MCF 10A (cell line): ENCODE results near the gene GNL1. TPM values are rescaled to one million over a fixed set of nuclear protein-coding genes. Genes with fewer than 3 reads are reported as not detected.

Source experiments
- Bru-seq: library from RNA; stranded (reverse); fragments of 400-500 nt; gene quantifications from one replicate; lab custom pipeline; 2021; lab: Mats Ljungman, UMichigan
- BruChase-seq, 2 experiments: library from RNA; stranded (reverse); fragments of 400-500 nt; gene quantifications; one replicate each; lab custom pipeline; 2021; lab: Mats Ljungman, UMichigan
- BruUV-seq: library from RNA; stranded (reverse); fragments of 400-500 nt; replicated peaks from 2 replicates; lab custom pipeline; 2021; lab: Mats Ljungman, UMichigan
- CTCF ChIA-PET: fragments of 300-600 bp; sonication (Branson Sonifier 250); formaldehyde crosslinking; extraction: SDS; loops from one replicate; lab custom pipeline; 2021; ENCODE audit warnings: antibody characterized with exemption, inconsistent platforms; lab: Yijun Ruan, JAX
- POLR2A ChIA-PET: fragments of 300-600, 350-650 bp; sonication (Branson Sonifier 250); formaldehyde crosslinking; extraction: SDS; loops from one replicate; lab custom pipeline; 2020; ENCODE audit warnings: antibody characterized with exemption, inconsistent platforms; lab: Yijun Ruan, JAX
- DNase-seq: peaks from one replicate; pipeline ENCODE4 v3.0.0-alpha.2; 2018; ENCODE audit not compliant: unreplicated experiment
- H3K27ac Mint-ChIP-seq: one replicate; pipeline ENCODE4 v1.8.0; 2022; ENCODE audit warnings: mild to moderate bottlenecking, low read depth, mixed read lengths; ENCODE audit not compliant: unreplicated experiment
- H3K27me3 Mint-ChIP-seq: one replicate; pipeline ENCODE4 v1.8.0; 2022; ENCODE audit warnings: mixed read lengths; ENCODE audit not compliant: insufficient read depth, unreplicated experiment
- H3K36me3 Mint-ChIP-seq: one replicate; pipeline ENCODE4 v1.8.0; 2022; ENCODE audit warnings: mild to moderate bottlenecking, moderate library complexity, mixed read lengths; ENCODE audit not compliant: insufficient read depth, unreplicated experiment
- H3K4me1 Mint-ChIP-seq: one replicate; pipeline ENCODE4 v1.8.0; 2022; ENCODE audit warnings: mixed read lengths; ENCODE audit not compliant: insufficient read depth, unreplicated experiment
- H3K4me3 Mint-ChIP-seq: one replicate; pipeline ENCODE4 v1.8.0; 2022; ENCODE audit warnings: mild to moderate bottlenecking, moderate library complexity, mixed read lengths; ENCODE audit not compliant: unreplicated experiment
- H3K9me3 Mint-ChIP-seq: one replicate; pipeline ENCODE4 v1.8.0; 2022; ENCODE audit warnings: mixed read lengths; ENCODE audit not compliant: unreplicated experiment
- intact Hi-C: fragments of 100-400 bp; cut with micrococcal nuclease; formaldehyde crosslinking; loops from 2 replicates; pipeline ENCODE4 v1.14.1; 2022
- long read RNA-seq: library from polyadenylated mRNA; stranded (forward); transcript quantifications from one replicate; pipeline ENCODE4 v2.0.0, GENCODE V29; 2022
- total RNA-seq: library from RNA; stranded (reverse); gene quantifications from 2 replicates; pipeline ENCODE4 v1.2.3, GENCODE V29; 2022
- TF ChIP-seq, protein P1 (sequence below): fragments of 200-600 bp; IDR thresholded peaks from one replicate; pipeline ENCODE4 v1.8.0; 2022; ENCODE audit warnings: antibody characterized with exemption, mild to moderate bottlenecking; ENCODE audit not compliant: unreplicated experiment

Gene GNL1, protein sequence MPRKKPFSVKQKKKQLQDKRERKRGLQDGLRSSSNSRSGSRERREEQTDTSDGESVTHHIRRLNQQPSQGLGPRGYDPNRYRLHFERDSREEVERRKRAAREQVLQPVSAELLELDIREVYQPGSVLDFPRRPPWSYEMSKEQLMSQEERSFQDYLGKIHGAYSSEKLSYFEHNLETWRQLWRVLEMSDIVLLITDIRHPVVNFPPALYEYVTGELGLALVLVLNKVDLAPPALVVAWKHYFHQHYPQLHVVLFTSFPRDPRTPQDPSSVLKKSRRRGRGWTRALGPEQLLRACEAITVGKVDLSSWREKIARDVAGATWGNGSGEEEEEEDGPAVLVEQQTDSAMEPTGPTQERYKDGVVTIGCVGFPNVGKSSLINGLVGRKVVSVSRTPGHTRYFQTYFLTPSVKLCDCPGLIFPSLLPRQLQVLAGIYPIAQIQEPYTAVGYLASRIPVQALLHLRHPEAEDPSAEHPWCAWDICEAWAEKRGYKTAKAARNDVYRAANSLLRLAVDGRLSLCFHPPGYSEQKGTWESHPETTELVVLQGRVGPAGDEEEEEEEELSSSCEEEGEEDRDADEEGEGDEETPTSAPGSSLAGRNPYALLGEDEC
- total RNA-seq (69.1 and 76.8 TPM in 2 replicates), Bru-seq, nascent RNA (percentile 75 among the genes with signal in this experiment), BruChase-seq, experiment 1, labeled RNA remaining after a 6-hour chase (percentile 90 among the genes with signal in this experiment), BruChase-seq, experiment 2, labeled RNA remaining after a 2-hour chase (percentile 83 among the genes with signal in this experiment)
- long read RNA-seq, full-length matches to known transcripts = 94 of 116 reads
- long read RNA-seq, partial matches to known transcripts = 14 of 116 reads
- long read RNA-seq, other reads (novel, unspliced or antisense) = 8 of 116 reads

- H3K9me3 Mint-ChIP-seq = no peaks in the 10 kb centered on the region
- H3K27me3 Mint-ChIP-seq = no peaks in the 10 kb centered on the region
- DNase-seq = peak; percentile 94
- no TSS peak for BruUV-seq
- H3K27ac Mint-ChIP-seq = peak within 1 kb of the TSS; percentile 99
- TF ChIP-seq, protein P1, sequence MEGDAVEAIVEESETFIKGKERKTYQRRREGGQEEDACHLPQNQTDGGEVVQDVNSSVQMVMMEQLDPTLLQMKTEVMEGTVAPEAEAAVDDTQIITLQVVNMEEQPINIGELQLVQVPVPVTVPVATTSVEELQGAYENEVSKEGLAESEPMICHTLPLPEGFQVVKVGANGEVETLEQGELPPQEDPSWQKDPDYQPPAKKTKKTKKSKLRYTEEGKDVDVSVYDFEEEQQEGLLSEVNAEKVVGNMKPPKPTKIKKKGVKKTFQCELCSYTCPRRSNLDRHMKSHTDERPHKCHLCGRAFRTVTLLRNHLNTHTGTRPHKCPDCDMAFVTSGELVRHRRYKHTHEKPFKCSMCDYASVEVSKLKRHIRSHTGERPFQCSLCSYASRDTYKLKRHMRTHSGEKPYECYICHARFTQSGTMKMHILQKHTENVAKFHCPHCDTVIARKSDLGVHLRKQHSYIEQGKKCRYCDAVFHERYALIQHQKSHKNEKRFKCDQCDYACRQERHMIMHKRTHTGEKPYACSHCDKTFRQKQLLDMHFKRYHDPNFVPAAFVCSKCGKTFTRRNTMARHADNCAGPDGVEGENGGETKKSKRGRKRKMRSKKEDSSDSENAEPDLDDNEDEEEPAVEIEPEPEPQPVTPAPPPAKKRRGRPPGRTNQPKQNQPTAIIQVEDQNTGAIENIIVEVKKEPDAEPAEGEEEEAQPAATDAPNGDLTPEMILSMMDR = no peak
- POLR2A ChIA-PET = interaction anchor here (0.6 to 5.7 kb wide), 24 partner anchors 10 to 1090 kb away, joined by 3 to 125 read pairs (median 5); partner anchors contain the start of genes ABCF1, C6orf136, MRPS18B and PPP1R10
- CTCF ChIA-PET = interaction anchor here (1.0 to 9.4 kb wide), 4 partner anchors 13 to 99 kb away, joined by 3 to 116 read pairs (median 4); no protein-coding TSS in a partner anchor
- H3K4me1 Mint-ChIP-seq = peaks cover 16% of the 10 kb centered on the region
- intact Hi-C loops = loop anchor here (1.0 to 10.0 kb wide), 2 partner anchors 15 to 529 kb away; partner anchors contain the start of gene ABCF1
- peaks cover 57% of the 10 kb centered on the region for H3K36me3 Mint-ChIP-seq
- peak within 1 kb of the TSS; percentile 91 for H3K4me3 Mint-ChIP-seq
These were observed at the start of gene GNL1 for GRCh38 chr6:30556066-30556905. Gene GNL1, minus strand, starts transcription at chr6:30556489. Its CDS starts 286 bp downstream, at chr6:30556203.

DNA sequence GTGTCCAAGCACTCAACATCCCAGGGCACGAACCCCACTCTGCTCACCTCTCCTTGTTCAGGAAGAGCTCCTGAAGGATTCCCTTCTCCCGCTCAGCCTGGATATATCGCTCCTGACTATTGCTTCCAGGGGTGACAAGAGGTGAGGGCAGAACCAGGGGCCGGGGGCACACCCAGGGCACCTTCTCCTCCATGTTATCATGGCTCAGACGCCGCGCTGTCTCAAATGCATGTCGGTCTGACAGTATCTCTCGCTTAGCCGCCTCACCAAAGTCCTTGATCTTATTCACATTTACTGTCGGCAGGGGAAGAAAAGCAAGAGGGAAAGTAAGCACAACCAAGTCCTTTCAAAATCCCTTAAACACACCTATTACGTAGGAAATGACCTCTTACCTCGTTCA, 47.7 kb upstream of the GNL1 start:
- peaks cover 5% of the 10 kb centered on the region for H3K4me1 Mint-ChIP-seq
- CTCF ChIA-PET = interaction anchor here (0.7 to 1.6 kb wide), 2 partner anchors 8 to 121 kb away, joined by 3 to 4 read pairs; no protein-coding TSS in a partner anchor
- TF ChIP-seq, protein P1 = no peak

GRCh38 chr6:30601815-30602641, 45.7 kb upstream of the GNL1 start:
- no TSS peak for BruUV-seq
- H3K4me3 Mint-ChIP-seq = no peak overlapping the region
- ChIA-PET POLR2A (interaction anchor here (0.6 to 7.3 kb wide), 3 partner anchors 8 to 52 kb away, joined by 3 to 107 read pairs (median 11); no protein-coding TSS in a partner anchor), CTCF (interaction anchor here (2.4 kb wide), 1 partner anchor 11 kb away, joined by 8 read pairs; no protein-coding TSS in a partner anchor)
- TF ChIP-seq, protein P1 = no peak
- no peaks in the 10 kb centered on the region for H3K9me3 Mint-ChIP-seq
- no peaks in the 10 kb centered on the region for H3K27me3 Mint-ChIP-seq
- no peaks in the 10 kb centered on the region for H3K4me1 Mint-ChIP-seq
- DNase-seq = no peak
- no peak overlapping the region for H3K27ac Mint-ChIP-seq
- intact Hi-C loops = no loop called here
- peaks cover 99% of the 10 kb centered on the region for H3K36me3 Mint-ChIP-seq

More for the DNA sequence above, 47.7 kb upstream of the GNL1 start:
- no peak for DNase-seq
- no peaks in the 10 kb centered on the region for H3K9me3 Mint-ChIP-seq
- no peak overlapping the region for H3K27ac Mint-ChIP-seq
- H3K36me3 Mint-ChIP-seq = peaks cover 100% of the 10 kb centered on the region
- intact Hi-C loops = no loop called here
- POLR2A ChIA-PET = interaction anchor here (0.6 to 3.1 kb wide), 3 partner anchors 10 to 25 kb away, joined by 3 to 18 read pairs (median 4); no protein-coding TSS in a partner anchor
- BruUV-seq = TSS peak; percentile 11
- no peaks in the 10 kb centered on the region for H3K27me3 Mint-ChIP-seq
- H3K4me3 Mint-ChIP-seq = no peak overlapping the region
